ENCODE measurements around the gene YAP1.

The YAP1 gene

GRCh38 chr11:102230186-102230585 lies 119.9 kb downstream of the YAP1 start:
- Histone ChIP-seq H3K9ac (ENCODE audit: low read length) (no peak overlapping the region), H2AFZ (ENCODE audit: low read depth, low read length, severe bottlenecking) (no peak overlapping the region), H3K4me2 (ENCODE audit: low read depth, low read length, poor library complexity, severe bottlenecking) (no peak overlapping the region), H3K9me2 (replicated peaks; ENCODE audit: insufficient read depth, low read length) (no peaks in the 10 kb centered on the region), H3K4me3 (ENCODE audit: insufficient read depth, low read length, poor library complexity, severe bottlenecking) (no peak overlapping the region), H3K27me3 (ENCODE audit: low read length) (no peaks in the 10 kb centered on the region), H4K20me1 (ENCODE audit: low read depth, low read length) (no peaks in the 10 kb centered on the region), H3F3A (ENCODE audit: insufficient read depth) (no peaks in the 10 kb centered on the region), H3K79me2 (ENCODE audit: insufficient read depth, low read length) (no peaks in the 10 kb centered on the region), H3K9me3 (ENCODE audit: insufficient read depth, low read length) (no peaks in the 10 kb centered on the region), H3K27ac (ENCODE audit: low read depth, low read length) (no peak overlapping the region), H3K36me3 (ENCODE audit: low read length) (no peaks in the 10 kb centered on the region)
- TF ChIP-seq CTCF (IDR thresholded peaks at IDR 0.05; ENCODE audit: insufficient read depth, low read length, poor library complexity, severe bottlenecking) (no peak), EZH2phosphoT487 (conservative IDR thresholded peaks at IDR 0.05; ENCODE audit: low read length) (no peak)

GRCh38 chr11:102230911-102231310 lies 120.7 kb downstream of the YAP1 start:
- H3K4me2 ChIP-seq (ENCODE audit: low read depth, low read length, poor library complexity, severe bottlenecking) = no peak overlapping the region

GRCh38 chr11:102234779-102235439 lies 124.7 kb downstream of the YAP1 start:
- H3K4me2 ChIP-seq (ENCODE audit: low read depth, low read length, poor library complexity, severe bottlenecking) = no peak overlapping the region
- no peaks in the 10 kb centered on the region for H3K9me3 ChIP-seq (ENCODE audit: insufficient read depth, low read length)
- no peaks in the 10 kb centered on the region for H3K36me3 ChIP-seq (ENCODE audit: low read length)
- no peak overlapping the region for H3K27ac ChIP-seq (ENCODE audit: low read depth, low read length)
- H3K27me3 ChIP-seq (ENCODE audit: low read length) = no peaks in the 10 kb centered on the region
- no peak overlapping the region for H3K9ac ChIP-seq (ENCODE audit: low read length)
- no peak overlapping the region for H2AFZ ChIP-seq (ENCODE audit: low read depth, low read length, severe bottlenecking)
- H3K4me3 ChIP-seq (ENCODE audit: insufficient read depth, low read length, poor library complexity, severe bottlenecking) = no peak overlapping the region
- no peaks in the 10 kb centered on the region for H3F3A ChIP-seq (ENCODE audit: insufficient read depth)
- no peaks in the 10 kb centered on the region for H4K20me1 ChIP-seq (ENCODE audit: low read depth, low read length)
- H3K9me2 ChIP-seq (replicated peaks; ENCODE audit: insufficient read depth, low read length) = no peaks in the 10 kb centered on the region
- H3K79me2 ChIP-seq (ENCODE audit: insufficient read depth, low read length) = no peaks in the 10 kb centered on the region
- TF ChIP-seq EZH2phosphoT487 (conservative IDR thresholded peaks at IDR 0.05; ENCODE audit: low read length) = no peak
- TF ChIP-seq CTCF (IDR thresholded peaks at IDR 0.05; ENCODE audit: insufficient read depth, low read length, poor library complexity, severe bottlenecking) = no peak

More at GRCh38 chr11:102230911-102231310, 120.7 kb downstream of the YAP1 start:
- H4K20me1 ChIP-seq (ENCODE audit: low read depth, low read length) = no peaks in the 10 kb centered on the region
- H3K4me3 ChIP-seq (ENCODE audit: insufficient read depth, low read length, poor library complexity, severe bottlenecking) = no peak overlapping the region
- no peaks in the 10 kb centered on the region for H3K27me3 ChIP-seq (ENCODE audit: low read length)
- no peak overlapping the region for H2AFZ ChIP-seq (ENCODE audit: low read depth, low read length, severe bottlenecking)
- H3K9me2 ChIP-seq (replicated peaks; ENCODE audit: insufficient read depth, low read length) = no peaks in the 10 kb centered on the region
- no peaks in the 10 kb centered on the region for H3K36me3 ChIP-seq (ENCODE audit: low read length)
- TF ChIP-seq EZH2phosphoT487 (conservative IDR thresholded peaks at IDR 0.05; ENCODE audit: low read length) (no peak), CTCF (IDR thresholded peaks at IDR 0.05; ENCODE audit: insufficient read depth, low read length, poor library complexity, severe bottlenecking) (no peak)
- H3K9me3 ChIP-seq (ENCODE audit: insufficient read depth, low read length) = no peaks in the 10 kb centered on the region
- H3K9ac ChIP-seq (ENCODE audit: low read length) = no peak overlapping the region
- H3F3A ChIP-seq (ENCODE audit: insufficient read depth) = no peaks in the 10 kb centered on the region
- no peaks in the 10 kb centered on the region for H3K79me2 ChIP-seq (ENCODE audit: insufficient read depth, low read length)
- H3K27ac ChIP-seq (ENCODE audit: low read depth, low read length) = no peak overlapping the region
